GDM1 (cell line): Measurements from ENCODE around the gene DNAJC4.
A peak's percentile ranks its signal among the peaks of the same experiment; 100 is the strongest.

ENCODE experiments used
- DNase-seq: peaks from one replicate; lab custom pipeline; 2025; lab: John Stamatoyannopoulos, UW

DNAJC4 gene

DNA sequence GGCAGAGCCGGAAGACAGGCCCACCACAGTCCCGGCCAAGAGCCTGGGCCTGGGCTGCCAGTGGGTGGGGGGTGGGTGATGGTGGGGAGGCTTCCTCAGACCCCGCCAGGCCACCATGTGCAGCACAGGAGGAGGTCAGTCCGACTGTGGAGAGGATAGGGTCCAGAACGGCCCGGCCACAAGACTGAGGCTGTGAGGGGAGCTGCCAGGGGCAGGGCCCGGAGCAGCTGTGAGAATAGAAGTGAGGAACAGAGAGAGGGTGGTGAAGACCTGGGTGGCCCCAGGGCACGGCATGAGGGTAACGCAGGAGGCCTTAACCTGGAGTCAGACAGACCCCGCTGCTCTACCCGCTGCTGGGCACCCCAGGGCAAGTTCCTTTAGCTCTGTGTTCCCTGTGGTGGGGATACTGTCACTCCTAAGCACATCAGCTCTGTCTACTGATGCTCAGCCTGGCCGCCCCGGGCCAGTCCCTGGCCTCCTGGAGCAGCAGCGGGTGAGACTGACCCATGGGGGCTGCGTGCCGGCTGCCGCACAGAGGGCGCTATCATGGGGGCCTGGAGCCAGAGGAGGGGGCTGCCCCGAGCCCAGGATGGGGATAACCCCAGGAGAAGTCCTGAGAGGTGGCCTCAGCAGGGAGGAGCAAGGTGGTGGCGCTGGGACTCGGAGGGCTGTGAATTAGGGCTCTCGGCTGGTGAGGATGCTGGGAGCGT, 22.1 kb upstream of the DNAJC4 start:
- no peak for DNase-seq

DNA sequence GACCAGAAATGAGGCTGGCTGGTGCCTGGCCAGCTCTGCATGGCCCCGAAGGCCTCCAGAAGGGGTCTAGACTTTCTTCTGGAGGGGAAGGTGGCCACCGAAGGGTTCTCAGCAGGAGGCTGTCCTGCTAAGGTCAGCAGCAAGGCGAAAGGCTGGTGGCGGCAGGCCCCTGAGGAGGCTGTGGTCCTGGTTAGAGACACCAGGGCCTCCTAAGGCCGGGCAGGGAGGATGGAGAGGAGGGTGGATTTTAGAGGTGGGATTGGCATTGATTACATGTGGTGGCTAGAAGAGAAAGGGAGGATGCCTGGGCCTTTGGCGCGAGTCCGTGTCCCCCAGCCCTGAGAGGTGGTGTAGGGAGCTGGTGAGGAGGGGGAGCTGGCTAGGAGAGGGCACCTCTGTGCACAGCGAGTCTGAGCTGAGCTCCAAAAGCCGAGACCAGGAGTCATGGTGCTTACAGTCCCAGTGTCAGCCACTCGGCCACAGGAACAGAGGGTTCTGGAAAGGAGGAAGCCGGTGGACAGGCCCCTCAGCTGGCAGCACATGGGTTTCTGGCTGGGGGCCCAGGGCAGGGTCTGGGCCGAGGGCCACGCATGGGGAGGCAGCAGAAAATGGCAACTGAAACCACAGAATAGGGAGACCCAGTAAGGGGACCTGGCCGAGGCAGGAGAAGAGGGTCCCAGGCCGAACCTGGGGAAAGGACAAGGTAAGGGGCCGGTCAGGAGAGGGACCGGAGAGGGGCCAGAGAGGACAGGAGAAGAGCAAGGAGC, 21.4 kb upstream of the DNAJC4 start:
- DNase-seq = no peak

DNA sequence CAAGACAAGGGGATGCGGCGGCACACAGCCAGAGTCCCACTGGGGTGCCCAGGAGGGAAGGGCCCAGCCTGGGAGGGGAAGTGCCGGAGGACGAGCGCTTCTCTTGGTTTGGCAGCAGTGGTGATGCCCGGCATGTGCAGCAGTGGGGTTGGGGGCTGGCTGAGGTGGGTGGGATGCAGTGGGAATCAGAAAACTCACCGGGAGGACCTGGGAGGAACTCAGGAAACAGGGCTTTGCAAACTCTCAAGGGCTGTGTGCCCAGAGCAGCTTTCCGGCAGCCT, 20.8 kb upstream of the DNAJC4 start:
- DNase-seq = no peak

DNA sequence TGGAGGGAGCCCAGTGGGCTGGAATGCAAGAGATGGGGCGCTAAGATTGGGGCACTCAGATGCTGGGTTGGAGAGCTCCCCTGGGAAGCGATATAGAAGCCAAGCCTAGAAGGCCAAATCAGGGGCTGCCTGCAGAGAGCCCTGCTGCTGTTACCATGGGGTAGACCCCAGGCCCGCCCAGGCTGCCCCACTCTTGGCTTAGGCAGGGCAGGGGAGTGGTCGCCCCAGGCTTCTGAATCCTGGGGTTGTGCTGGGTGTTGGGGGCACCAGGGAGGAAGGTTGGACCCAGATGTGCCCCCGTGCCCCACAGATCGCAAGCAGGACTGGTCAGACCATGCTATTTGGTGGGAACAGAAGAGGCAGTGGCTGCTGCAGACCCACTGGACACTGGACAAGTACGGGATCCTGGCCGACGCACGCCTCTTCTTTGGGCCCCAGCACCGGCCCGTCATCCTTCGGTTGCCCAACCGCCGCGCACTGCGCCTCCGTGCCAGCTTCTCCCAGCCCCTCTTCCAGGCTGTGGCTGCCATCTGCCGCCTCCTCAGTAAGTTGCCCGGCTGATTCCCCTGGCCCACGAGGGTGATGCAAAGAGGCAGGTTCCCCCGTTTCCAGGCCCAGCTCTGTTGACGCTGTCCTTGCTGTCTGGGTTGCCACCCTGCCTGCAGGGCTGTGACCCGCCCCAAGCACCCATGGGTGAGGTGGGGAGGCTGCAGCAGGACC, 19.9 kb upstream of the DNAJC4 start:
- DNase-seq = no peak

DNA sequence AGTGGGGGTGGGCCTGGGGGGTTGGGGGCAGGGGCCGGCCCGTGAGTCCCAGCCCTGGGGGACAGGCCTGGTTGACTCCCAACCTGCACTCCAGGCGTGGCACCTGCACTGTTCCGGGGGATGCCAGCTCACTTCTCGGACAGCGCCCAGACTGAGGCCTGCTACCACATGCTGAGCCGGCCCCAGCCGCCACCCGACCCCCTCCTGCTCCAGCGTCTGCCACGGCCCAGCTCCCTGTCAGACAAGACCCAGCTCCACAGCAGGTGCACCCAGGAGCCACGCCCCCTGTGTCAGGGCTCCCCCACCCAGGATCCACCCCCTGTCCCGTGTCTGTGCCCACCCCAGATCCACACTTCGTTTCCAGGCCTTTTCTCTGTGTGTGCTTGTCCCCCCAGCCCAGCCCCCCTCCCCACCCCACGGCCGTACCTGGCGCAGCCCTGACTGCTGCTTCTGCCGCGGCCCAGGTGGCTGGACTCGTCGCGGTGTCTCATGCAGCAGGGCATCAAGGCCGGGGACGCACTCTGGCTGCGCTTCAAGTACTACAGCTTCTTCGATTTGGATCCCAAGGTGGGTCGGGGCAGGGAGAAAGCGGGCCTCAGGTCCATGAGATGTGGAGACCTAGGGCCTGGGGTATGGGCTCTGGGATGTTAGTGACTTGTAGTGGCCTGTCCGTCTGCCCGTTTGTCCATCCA, 19.0 kb upstream of the DNAJC4 start:
- no peak for DNase-seq

DNA sequence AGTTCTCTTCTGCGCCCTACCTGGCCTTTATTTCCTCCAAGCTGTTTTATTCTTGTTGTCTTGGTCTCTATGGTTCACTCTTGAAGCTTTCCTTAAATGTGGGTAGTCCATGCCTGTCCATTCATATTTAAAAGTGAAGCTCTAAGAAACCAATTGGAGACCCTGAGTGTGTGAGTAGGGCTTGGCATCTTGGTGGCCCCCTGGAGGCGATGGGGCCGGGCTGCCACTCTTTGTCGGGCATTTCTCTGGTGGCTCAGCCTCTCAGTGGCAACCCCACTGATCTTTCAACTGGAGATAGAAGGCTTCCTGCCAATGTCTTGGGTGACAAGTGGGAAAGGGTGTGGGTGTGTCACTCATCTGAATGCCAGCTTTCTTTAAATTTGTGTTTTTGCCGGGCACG, 13.5 kb upstream of the DNAJC4 start:
- no peak for DNase-seq

DNA sequence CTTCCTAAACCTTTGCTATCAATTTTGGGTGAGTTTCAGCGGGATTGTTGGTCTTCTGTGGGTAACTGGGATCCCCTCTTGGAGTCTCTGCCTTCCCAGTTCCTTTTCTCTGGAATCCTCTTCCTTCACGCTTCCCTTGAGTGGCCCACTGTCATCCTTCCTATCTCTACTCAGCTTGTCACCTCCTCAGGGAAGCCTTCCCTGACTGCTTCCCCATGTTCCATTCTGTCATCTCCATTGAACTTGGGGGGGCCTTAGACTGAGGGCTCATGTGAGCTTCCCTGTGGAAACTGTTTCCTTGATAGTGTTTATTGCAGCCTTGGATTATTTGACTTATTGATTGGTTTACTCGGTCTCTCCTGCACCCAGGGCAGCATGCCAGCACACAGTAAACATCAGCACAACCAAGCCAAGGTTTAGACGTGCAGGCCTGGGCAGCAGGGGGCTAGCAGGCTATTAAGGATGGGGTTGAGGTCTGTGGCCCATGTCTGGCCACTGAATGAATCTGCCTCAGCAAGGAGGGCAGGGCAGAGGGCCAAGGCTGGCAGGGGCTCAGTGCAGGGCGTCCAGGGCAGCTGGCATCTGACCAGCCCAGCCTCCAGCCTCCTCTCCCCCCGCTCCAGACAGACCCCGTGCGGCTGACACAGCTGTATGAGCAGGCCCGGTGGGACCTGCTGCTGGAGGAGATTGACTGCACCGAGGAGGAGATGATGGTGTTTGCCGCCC, 11.6 kb upstream of the DNAJC4 start:
- DNase-seq = no peak

DNA sequence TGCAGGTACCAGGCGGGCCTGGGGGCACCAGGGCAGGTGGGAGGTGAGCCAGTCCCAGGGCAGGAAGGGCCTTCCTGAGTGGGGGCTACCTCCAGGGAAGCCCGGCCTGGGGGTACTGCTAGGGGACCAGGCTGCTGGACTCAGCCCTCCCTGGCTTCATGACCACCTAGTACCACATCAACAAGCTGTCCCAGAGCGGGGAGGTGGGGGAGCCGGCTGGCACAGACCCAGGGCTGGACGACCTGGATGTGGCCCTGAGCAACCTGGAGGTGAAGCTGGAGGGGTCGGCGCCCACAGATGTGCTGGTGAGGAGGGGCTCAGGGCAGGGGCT, 11.0 kb upstream of the DNAJC4 start:
- no peak for DNase-seq

DNA sequence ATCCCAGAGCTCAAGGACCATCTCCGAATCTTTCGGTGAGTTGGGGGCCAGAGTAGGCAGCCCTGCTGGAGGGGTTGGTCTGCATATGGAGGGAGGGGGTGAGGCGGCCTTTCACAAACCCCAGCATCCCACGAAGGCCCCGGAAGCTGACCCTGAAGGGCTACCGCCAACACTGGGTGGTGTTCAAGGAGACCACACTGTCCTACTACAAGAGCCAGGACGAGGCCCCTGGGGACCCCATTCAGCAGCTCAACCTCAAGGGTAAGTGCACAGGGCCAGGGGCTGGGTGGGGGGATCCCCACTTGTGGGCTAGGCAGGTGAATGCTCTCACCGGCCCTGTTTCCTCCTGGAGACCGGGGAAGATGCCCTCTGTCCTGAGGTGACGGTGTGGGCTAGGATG, 10.6 kb upstream of the DNAJC4 start:
- no peak for DNase-seq

DNA sequence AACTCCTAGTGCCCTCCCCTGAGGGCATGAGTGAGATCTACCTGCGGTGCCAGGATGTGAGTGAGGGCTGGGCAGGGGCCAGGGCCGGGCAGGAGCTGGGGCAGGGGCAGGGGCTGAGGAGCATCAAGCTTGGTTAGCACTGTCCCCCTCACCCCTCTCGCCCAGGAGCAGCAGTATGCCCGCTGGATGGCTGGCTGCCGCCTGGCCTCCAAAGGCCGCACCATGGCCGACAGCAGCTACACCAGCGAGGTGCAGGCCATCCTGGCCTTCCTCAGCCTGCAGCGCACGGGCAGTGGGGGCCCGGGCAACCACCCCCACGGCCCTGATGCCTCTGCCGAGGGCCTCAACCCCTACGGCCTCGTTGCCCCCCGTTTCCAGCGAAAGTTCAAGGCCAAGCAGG, 10.1 kb upstream of the DNAJC4 start:
- DNase-seq = no peak

DNA sequence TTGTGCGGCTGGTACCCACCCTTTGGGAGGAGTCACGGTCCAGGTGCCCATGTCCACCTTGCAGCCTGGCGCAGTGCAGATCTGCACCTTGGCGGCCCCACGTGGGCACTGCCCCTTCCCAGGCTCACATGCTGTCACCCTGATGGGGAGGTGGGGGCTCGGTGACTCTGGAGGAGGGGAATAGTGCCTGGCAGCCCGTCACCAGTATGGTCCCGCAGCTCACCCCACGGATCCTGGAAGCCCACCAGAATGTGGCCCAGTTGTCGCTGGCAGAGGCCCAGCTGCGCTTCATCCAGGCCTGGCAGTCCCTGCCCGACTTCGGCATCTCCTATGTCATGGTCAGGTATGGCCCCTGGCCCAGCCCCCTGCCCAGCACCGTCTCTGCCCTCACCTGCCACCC, 9.6 kb upstream of the DNAJC4 start:
- no peak for DNase-seq

DNA sequence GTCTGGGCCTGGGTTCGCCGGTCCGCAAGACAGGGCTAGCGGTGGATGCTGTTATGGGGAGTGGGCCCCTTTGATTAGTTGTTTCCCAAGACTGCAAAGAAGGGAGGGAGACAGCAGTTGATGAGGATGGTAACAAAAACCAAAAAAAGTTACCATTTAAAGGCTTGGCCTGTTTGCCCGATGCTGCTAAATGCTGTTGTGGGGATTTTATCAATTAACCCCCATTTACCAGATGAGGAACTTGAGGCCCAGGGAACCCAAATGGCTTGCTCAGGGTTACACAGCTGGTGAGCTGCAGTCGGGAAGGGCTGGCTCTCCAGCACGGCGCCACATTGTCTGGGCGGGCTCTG, 7.7 kb upstream of the DNAJC4 start:
- DNase-seq = no peak

DNA sequence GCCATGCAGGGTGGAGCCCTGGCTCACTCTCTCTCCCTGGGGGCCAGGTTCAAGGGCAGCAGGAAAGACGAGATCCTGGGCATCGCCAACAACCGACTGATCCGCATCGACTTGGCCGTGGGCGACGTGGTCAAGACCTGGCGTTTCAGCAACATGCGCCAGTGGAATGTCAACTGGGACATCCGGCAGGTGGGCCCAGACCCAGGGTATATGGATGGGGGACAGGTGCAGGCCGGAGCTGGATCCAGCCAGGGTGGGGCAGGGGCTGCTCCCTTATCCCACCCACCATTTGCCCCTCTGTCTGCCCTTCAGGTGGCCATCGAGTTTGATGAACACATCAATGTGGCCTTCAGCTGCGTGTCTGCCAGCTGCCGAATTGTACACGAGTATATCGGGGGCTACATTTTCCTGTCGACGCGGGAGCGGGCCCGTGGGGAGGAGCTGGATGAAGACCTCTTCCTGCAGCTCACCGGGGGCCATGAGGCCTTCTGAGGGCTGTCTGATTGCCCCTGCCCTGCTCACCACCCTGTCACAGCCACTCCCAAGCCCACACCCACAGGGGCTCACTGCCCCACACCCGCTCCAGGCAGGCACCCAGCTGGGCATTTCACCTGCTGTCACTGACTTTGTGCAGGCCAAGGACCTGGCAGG, 7.2 kb upstream of the DNAJC4 start:
- no peak for DNase-seq

DNA sequence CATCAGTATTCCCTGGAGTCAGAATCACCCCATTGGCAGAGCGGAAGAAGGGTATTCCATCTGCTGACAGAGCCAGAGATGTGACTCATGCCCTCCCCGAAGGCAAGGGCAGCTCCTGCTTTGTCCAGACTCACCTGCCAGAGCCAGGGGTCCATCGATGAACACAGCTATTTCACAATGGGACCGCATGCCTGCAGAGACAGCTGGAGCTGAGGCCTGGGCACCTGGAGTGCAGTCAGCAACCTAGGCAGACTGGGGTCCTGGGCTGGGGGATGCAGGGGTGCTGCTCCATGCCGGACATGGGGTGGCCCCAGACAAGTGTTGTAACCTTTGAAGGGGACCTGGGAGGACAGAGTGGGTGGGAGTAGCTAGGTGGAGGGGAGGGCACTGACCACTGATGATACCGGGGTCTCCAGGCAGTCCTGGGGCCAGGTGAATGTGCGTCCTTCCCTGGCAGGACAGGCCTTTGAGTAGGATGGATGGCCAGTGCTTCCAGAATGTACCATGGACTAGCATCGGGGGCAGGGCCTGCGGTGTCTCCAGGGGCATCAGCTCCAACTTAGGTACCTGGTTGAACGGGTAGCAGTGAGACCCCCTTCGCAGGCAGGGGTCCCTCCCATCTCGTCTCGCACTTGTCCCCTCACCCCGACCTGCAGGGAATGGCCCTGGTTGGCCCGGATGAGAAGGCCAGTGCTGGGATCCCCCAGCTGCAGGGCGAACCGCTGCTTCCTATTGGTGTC, 6.0 kb upstream of the DNAJC4 start:
- no peak for DNase-seq

DNA sequence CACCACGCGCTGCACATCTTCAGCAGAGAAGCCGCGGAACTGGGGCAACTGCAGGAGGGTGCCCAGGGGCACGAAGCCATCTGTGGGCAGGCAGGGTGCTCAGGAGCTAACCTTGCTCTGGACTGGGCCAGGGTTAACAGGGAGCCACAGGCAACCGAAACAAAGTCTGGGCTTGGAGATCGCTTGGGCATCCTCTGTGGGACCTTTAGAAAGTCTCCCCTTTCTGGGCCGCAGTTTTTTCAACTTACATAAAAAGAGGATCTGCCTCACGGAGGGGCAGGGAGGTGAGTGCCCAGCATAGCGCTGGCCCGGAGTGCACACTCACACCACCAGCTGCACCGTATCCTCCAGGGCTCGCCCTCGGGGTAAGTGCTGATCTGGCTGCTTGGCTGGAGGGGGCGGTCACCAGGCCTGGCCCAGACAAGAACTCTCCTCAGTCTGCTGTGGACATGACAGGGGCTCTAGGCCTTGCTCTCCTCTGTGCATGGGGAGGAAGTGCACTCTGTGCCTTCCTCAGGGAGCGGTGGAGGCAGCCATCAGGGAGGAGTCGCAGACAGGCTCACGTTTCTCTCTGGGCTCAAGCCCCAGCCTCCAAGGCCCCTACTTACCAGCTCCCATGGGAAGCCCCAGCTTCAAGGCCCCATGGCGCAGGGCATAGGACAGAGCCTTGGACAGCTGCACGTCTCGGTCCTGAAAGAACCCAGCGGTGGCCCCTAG, 5.3 kb upstream of the DNAJC4 start:
- DNase-seq = no peak

DNA sequence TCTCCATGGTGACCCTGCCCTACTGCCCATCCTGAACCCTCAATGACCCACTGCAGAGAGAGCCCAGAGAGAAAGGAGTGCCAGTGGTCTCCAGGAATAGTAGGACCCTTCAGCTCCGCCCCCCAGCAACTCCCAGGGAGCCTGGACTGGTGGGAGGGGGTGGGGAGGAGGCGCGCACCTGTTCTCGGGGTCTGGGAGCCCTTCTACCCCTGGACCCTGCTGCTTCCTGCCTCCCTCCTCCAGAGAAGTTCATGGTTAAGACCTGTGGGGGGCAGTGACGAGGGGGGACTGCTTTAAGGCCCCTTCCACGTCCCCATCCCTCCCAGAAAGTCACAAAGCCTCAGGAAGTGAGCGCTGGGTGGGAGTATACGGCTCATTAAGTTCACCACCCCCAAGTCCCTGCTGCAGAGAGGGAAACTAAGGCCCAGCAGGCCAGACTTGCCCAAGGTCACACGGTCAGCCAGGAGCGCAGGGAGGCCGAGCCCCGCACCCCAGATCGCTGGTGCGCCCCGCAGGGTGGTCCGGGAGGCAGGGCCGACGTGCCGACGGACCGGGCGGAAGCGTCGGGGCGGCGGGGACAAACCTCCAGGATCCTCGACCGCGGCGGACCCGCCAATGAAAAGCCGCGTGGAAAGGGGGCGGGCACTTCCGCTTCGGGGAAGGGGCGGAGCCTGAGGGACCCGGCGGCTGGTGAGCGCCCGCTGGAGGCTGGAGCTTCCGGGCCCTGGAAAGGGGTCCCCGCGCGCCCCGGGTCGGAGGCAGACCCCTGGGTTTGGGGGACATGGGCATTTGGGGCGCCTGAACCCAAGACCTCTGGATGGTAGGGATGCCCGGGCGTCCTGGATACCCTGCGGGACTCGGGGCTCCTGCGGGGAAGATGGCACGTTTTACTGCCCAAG, 4.5 kb upstream of the DNAJC4 start, which contains the start of the genes NUDT22 and TRPT1:
Gene NUDT22, plus strand, starts transcription at position 667 of the 899 bp plus-strand sequence. CDS start 379 bp downstream, outside the sequence.
Gene TRPT1, minus strand, starts transcription at position 579 of the 899 bp plus-strand sequence. Its CDS starts 326 bp downstream, at position 253.
- DNase-seq = peak; percentile 84

DNA sequence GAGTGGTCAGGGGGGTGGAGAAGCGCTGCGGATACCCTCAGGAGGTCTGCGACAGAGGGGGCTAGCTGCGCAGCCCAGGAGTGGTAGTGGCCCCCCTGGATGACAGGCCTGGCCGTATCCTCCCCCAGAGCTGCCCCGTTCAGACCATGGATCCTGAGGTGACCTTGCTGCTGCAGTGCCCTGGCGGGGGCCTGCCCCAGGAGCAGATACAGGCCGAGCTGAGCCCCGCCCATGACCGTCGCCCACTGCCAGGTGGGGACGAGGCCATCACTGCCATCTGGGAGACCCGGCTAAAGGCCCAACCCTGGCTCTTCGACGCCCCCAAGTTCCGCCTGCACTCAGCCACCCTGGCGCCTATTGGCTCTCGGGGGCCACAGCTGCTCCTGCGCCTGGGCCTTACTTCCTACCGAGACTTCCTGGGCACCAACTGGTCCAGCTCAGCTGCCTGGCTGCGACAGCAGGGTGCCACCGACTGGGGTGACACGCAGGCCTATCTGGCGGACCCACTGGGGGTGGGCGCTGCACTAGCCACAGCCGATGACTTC, 3.8 kb upstream of the DNAJC4 start:
- DNase-seq = no peak

DNA sequence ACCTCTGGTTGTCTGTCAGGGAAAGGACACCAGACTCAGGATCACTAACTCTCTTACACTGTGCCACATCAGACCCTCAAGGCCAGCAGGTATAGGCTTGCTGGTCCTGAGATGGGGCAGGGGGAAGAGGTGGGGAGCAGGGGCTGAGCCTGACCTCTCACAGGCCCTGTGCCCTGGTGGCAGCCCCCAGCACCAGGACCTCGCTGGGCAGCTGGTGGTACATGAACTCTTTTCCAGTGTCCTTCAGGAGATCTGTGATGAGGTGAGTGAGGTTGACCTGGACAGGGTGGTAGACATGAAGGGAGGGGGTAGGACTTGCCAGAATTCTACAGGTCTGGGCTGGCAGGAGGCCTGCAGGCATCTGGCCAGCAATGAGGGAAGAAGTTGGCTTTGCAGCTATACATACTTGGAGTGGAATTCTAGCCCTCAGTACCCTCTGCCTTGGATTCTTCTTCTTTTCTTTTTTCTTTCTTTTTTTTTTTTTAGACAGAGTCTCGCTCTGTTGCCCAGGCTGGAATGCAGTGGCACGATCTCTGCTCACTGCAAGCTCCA, 2.9 kb upstream of the DNAJC4 start:
- no peak for DNase-seq
